GM06990 (cell line): Measurements from ENCODE around the gene SLC25A42.

Experiments
- DNase-seq: peaks from one replicate; pipeline ENCODE4 v3.0.0-alpha.2; 2011; ENCODE audit not compliant: insufficient read length; ENCODE audit errors: extremely low read depth
- H3K27me3 ChIP-seq: replicated peaks from 2 replicates; pipeline ENCODE4 v1.6.0; 2011; ENCODE audit warnings: low read length; ENCODE audit not compliant: control insufficient read depth, insufficient read depth
- H3K36me3 ChIP-seq: 2 replicates; pipeline ENCODE4 v1.5.1; 2011; ENCODE audit warnings: low read length; ENCODE audit not compliant: control insufficient read depth, insufficient read depth
- H3K4me3 ChIP-seq: replicated peaks from 2 replicates; pipeline ENCODE4 v1.5.1; 2011; ENCODE audit warnings: low read depth, mild to moderate bottlenecking, control low read depth, low read length
- TF ChIP-seq, protein P1 (sequence below): IDR thresholded peaks from 2 replicates; pipeline ENCODE4 v1.5.1; 2011; ENCODE audit warnings: low read length, control low read depth, mild to moderate bottlenecking, inconsistent platforms; ENCODE audit not compliant: insufficient read depth, poor library complexity, severe bottlenecking

The SLC25A42 gene

DNA sequence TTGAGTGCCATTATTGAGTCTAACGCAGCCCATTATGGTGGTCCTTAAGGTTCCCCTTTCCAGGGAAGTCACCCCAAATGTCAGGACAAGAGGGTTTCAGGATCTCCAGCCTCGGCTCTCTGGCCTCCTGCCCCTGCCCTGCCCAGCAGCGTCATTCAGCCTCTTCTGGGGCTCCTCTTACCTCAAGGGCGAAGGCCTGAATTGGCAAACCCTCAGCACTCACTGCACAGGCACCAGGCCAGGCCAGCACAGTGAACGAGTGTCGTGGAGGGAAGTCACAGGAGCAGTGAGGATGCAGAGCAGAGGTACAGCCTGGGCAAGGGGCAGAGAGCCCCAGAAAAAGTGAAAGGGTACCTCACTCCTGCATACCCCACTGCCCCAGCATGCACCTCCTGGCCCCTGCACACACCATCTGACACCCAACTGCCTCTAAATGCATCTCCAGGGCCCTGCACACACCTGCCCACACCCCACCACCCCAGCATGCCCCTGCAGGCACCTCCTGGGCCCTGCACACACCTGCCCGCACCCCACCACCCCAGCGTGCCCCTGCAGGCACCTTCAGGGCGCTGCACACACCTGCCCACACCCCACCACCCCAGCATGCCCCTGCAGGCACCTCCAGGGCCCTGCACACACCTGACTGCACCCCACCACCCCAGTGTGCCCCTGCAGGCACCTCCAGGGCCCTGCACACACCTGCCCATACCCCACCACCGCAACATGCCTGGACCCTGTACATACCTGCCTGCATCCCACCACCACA is 19.8 kb downstream of the SLC25A42 start:
- no peak for DNase-seq
- peaks cover 3% of the 10 kb centered on the region; the same call in 1 of the 2 replicates for H3K36me3 ChIP-seq
- no peak overlapping the region for H3K4me3 ChIP-seq
- TF ChIP-seq, protein P1, sequence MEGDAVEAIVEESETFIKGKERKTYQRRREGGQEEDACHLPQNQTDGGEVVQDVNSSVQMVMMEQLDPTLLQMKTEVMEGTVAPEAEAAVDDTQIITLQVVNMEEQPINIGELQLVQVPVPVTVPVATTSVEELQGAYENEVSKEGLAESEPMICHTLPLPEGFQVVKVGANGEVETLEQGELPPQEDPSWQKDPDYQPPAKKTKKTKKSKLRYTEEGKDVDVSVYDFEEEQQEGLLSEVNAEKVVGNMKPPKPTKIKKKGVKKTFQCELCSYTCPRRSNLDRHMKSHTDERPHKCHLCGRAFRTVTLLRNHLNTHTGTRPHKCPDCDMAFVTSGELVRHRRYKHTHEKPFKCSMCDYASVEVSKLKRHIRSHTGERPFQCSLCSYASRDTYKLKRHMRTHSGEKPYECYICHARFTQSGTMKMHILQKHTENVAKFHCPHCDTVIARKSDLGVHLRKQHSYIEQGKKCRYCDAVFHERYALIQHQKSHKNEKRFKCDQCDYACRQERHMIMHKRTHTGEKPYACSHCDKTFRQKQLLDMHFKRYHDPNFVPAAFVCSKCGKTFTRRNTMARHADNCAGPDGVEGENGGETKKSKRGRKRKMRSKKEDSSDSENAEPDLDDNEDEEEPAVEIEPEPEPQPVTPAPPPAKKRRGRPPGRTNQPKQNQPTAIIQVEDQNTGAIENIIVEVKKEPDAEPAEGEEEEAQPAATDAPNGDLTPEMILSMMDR: no peak
- no peaks in the 10 kb centered on the region for H3K27me3 ChIP-seq

DNA sequence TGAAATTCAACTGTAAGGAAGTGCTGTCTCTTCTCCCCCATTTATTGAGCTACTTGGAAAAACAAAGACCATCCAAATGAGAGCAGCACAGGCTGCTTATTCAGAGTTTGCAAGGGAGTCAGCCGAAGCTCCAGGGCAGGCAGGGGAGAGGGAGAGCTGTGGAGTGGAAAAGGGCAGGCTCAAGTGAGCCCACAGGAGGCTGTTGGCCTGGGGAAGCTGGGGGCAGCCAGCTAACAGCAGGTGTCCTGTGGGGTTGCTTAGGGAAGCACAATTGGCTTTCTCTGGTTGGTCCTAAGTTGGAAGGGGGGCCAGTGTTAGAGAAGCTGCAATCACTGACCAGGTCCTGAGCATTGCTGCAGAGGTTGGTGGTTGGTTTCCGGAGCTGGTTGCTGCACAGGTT is 23.9 kb downstream of the SLC25A42 start:
- DNase-seq: no peak
- H3K4me3 ChIP-seq: no peak overlapping the region
- TF ChIP-seq, protein P1: no peak
- peaks cover 3% of the 10 kb centered on the region; the same call in 1 of the 2 replicates for H3K36me3 ChIP-seq
- no peaks in the 10 kb centered on the region for H3K27me3 ChIP-seq

DNA sequence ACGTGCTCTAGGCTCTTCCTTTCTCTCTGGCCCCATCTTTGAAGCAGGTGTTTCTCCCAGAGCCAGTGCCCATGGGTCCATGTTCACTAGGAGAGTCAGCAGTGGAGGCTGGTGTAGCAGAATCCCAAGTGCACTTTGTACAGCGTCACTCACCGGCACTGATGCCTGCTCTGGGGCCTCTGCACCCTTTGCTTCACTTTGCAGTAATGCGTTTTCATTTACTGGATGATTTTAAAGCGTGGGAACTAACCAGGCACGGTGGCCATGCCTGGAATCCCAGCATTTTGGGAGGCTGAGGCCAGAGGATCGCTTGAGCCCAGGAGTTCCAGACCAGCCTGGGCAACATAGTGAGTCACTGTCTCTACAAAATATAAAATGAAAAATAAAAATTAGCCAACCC is 30.7 kb downstream of the SLC25A42 start:
- TF ChIP-seq, protein P1: no peak
- no peak overlapping the region for H3K4me3 ChIP-seq

GRCh38 chr19:19095691-19096090 is 31.9 kb downstream of the SLC25A42 start:
- DNase-seq: no peak

More for the DNA sequence above, 30.7 kb downstream of the SLC25A42 start:
- no peak for DNase-seq
- Histone ChIP-seq H3K36me3 (peaks cover 11% of the 10 kb centered on the region), H3K27me3 (no peaks in the 10 kb centered on the region)

GRCh38 chr19:19096641-19097627 is 33.1 kb downstream of the SLC25A42 start:
- no peak overlapping the region for H3K4me3 ChIP-seq

More at GRCh38 chr19:19095691-19096090, 31.9 kb downstream of the SLC25A42 start:
- H3K27me3 ChIP-seq: no peaks in the 10 kb centered on the region
- TF ChIP-seq, protein P1: no peak
- H3K36me3 ChIP-seq: peaks cover 11% of the 10 kb centered on the region
- no peak overlapping the region for H3K4me3 ChIP-seq

More at GRCh38 chr19:19096641-19097627, 33.1 kb downstream of the SLC25A42 start:
- no peak for DNase-seq
- peaks cover 14% of the 10 kb centered on the region for H3K36me3 ChIP-seq
- TF ChIP-seq, protein P1: no peak
- H3K27me3 ChIP-seq: no peaks in the 10 kb centered on the region
